ENCODE results near the gene SNAP91.

- TF ChIP-seq SPI1 (IDR thresholded peaks at IDR 0.05; ENCODE audit: low read depth, low read length) (no peak), POLR2A (IDR thresholded peaks at IDR 0.05; ENCODE audit: low read depth, low read length) (no peak), POLR2AphosphoS5 (IDR thresholded peaks at IDR 0.05; ENCODE audit: low read depth, low read length) (no peak)
Measured at GRCh38 chr6:83514466-83514865, 194.4 kb downstream of the SNAP91 start.

All from GM12891 (cell line).